B cell (primary cell): ENCODE results near the gene BLOC1S2. TPM values are rescaled to one million over a fixed set of nuclear protein-coding genes. Genes with fewer than 3 reads are reported as not detected.
A peak's percentile ranks its signal among the peaks of the same experiment; 100 is the strongest.

ENCODE experiments used
- polyA plus RNA-seq: library from polyadenylated mRNA; depleted of rRNA; stranded (reverse); fragments of >200 nt; gene quantifications from 2 replicates; pipeline ENCODE4 v1.2.3, GENCODE V29; 2012
- small RNA-seq: library from RNA; depleted of rRNA; stranded (forward); fragments of <200 nt; gene quantifications from one replicate; pipeline ENCODE3, GENCODE V24; 2012; ENCODE audit warnings: low replicate concordance, low read depth; ENCODE audit not compliant: insufficient read length
- total RNA-seq, 2 donors: library from RNA; stranded (reverse); fragments of 120-200 nt in 1 of 2; gene quantifications; 1 replicate in 1 of 2; 2 replicates in 1 of 2; pipeline versions ENCODE4 v1.2.3 to v1.2.4, GENCODE V29; 2013 to 2022

BLOC1S2 gene
- total and polyA plus RNA-seq, 2 donors (not counting 1 experiment from before 2014, with no cell fraction given): 47.2 to 48.7 TPM

Small RNAs within 50 kb of the gene (small RNA-seq; reads per million reads assigned to genes)
- gene RNU6-422P: not detected
- gene SNORA12: 366 reads per million, percentile 97 among the genes with 10 or more reads in this experiment

Other genes starting within 250 kb of the BLOC1S2 start
- gene CPN1, start 204.8 kb downstream of the BLOC1S2 start, total RNA-seq: not detected in 2 replicates
- not detected in 2 replicates for gene CPN1, start 204.8 kb downstream of the BLOC1S2 start, polyA plus RNA-seq
- gene ERLIN1, start 100.7 kb downstream of the BLOC1S2 start, total RNA-seq: 9.0 and 9.7 TPM in 2 replicates
- gene ERLIN1, start 100.7 kb downstream of the BLOC1S2 start, polyA plus RNA-seq: 2.8 and 4.3 TPM in 2 replicates
- 16.6 and 18.1 TPM in 2 replicates for gene CHUK, start 57.1 kb downstream of the BLOC1S2 start, total RNA-seq
- 5.3 and 9.8 TPM in 2 replicates for gene CHUK, start 57.1 kb downstream of the BLOC1S2 start, polyA plus RNA-seq
- 48.3 and 52.8 TPM in 2 replicates for gene CWF19L1, start 19.0 kb downstream of the BLOC1S2 start, total RNA-seq
- gene CWF19L1, start 19.0 kb downstream of the BLOC1S2 start, polyA plus RNA-seq: 24.1 and 30.0 TPM in 2 replicates
- gene PKD2L1, start 43.5 kb upstream of the BLOC1S2 start, total RNA-seq: not detected in 2 replicates
- 0.37 and 0.48 TPM in 2 replicates for gene PKD2L1, start 43.5 kb upstream of the BLOC1S2 start, polyA plus RNA-seq
- gene SCD, start 60.6 kb upstream of the BLOC1S2 start, total RNA-seq: 5.1 and 5.6 TPM in 2 replicates
- gene SCD, start 60.6 kb upstream of the BLOC1S2 start, polyA plus RNA-seq: 0.89 and 2.6 TPM in 2 replicates
- gene WNT8B, start 176.3 kb upstream of the BLOC1S2 start, total RNA-seq: not detected in 2 replicates
- 0.06 TPM in 1 of 2 replicates, not detected in the other for gene WNT8B, start 176.3 kb upstream of the BLOC1S2 start, polyA plus RNA-seq
- 36.3 and 36.4 TPM in 2 replicates for gene SEC31B, start 233.2 kb upstream of the BLOC1S2 start, total RNA-seq
- 45.7 and 62.7 TPM in 2 replicates for gene SEC31B, start 233.2 kb upstream of the BLOC1S2 start, polyA plus RNA-seq
- 131 and 143 TPM in 2 replicates for gene NDUFB8, start 243.2 kb upstream of the BLOC1S2 start, total RNA-seq
- 137 and 174 TPM in 2 replicates for gene NDUFB8, start 243.2 kb upstream of the BLOC1S2 start, polyA plus RNA-seq
- gene HIF1AN, start 249.3 kb upstream of the BLOC1S2 start, total RNA-seq: 65.6 and 73.8 TPM in 2 replicates
- gene HIF1AN, start 249.3 kb upstream of the BLOC1S2 start, polyA plus RNA-seq: 7.3 and 8.0 TPM in 2 replicates